GM08714 (cell line): ENCODE data around the gene MMP20.
"Not testable (repeated sequence)": the region's sequence is repeated elsewhere in the genome, so short reads cannot be mapped to it uniquely, and the experiment has no call there.

ENCODE experiments used
- H3K4me3 ChIP-seq: fragments of 200-500 bp; sonication (Bioruptor generic); 2 replicates; pipeline ENCODE4 v1.5.1; 2014; ENCODE audit warnings: mild to moderate bottlenecking, low read length, inconsistent platforms
- ZNF274 ChIP-seq: IDR thresholded peaks from 2 replicates; pipeline ENCODE4 v1.6.1; 2012; ENCODE audit warnings: mild to moderate bottlenecking, low read depth, low read length

The MMP20 gene

DNA sequence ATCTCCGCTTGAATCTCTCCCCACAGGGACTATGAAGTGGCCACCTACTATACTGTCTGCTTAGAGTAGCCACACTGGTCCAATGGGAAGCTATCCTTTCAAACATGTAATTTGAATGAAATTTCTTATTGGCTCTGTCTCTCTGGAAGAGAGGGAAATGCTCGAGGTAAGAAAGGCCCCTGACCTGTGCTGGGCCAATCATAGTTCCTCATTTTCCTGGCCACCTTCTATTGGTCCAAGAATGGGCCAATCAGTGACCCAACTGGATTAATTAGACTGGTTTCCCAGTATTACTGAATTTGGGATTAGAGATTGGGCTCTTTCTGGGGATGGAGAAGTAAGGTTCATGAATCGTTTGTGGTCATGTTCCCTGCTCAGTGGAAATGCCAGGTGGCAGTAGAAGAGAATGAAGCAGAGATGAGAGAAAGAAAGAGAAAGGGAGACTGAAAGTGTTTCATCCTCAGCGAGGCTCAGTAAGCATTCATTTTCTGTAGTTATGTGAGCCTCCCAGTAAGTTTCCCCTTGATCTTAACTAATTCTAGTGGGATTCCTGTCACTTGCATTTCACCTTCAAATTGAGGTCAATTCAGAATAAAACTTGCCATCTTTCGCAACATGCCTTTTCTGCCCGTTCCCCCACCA is 8.4 kb upstream of the MMP20 start:
- TF ChIP-seq ZNF274, result no peak
- no peak overlapping the region for H3K4me3 ChIP-seq

DNA sequence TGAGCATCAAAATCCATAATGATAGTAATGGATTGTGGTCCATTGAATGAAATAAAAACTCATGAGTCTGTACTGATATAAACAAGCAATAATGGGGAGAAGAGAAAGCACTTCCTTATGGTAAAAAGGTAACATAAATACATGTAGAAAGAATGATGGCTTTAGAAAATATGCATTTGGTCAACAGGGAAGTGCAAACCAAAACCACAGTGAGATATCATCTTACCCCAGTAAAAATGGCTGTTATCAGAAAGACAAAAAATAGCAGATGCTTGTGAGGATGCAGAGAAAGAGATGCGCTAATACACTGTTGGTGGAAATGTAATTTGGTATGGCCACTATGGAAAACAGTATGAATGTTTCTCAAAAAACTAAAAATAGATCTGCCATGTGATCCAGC is 6.9 kb upstream of the MMP20 start:
- no peak for TF ChIP-seq ZNF274
- H3K4me3 ChIP-seq, result no peak overlapping the region

DNA sequence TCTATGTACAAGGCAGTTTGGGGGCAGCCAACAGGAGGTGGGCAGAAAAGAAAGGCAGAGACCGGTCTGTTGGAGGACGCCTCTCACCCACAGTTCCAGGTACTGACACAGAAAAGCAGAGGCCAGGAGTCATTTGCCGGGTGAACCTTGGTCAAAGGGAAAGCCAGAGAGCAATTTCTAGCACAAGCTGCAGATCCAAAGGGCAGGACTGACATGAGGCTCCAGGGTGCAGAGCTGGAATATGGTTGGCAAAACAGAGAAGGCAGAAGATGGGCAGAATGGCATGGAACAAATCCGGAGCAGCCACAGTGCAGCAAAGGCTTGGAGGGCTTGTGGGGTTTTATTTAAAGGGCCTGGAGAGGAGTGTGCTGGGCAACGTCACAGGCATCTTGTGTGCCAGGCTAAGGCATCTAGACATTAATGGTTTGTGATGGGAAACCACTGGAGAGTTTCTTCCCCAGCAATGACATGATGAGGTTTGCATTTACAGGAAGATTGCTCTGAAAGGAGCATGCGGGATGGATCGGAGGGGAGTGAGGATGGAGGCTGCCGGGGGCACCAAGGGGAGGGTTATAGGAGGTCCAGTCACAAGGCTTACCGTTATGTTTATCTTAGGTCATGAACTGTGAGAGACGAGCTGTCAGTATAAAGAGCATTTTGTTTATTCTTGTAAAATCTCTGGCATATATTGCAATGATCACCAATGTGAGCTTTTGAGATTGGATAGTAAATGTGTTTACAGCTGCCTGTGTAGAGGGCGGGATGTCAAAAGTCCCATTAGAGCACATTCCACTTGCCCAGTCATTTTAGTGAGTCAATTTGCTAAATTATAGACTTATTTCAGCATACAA is 5.7 kb upstream of the MMP20 start:
- no peak for TF ChIP-seq ZNF274
- H3K4me3 ChIP-seq, result no peak overlapping the region

DNA sequence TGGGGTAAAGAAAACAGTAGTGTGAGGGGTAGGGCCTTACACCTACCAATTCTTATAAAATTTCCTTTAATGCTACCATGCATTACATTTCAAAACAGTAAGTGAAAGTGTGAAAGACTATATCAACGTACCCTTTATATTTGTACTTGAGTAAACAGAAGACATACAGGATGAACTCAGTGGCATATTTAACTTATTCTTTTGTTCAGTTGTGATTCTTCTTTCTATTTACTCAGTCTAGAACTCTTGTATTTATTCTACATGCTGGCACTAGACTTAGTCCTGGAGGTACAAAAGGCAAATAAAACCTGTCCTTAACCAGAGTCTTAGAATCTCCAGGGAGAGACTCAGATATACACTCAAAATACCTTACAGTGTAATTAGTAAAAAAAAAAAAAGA is 4.8 kb upstream of the MMP20 start:
- not testable (repeated sequence) for H3K4me3 ChIP-seq

DNA sequence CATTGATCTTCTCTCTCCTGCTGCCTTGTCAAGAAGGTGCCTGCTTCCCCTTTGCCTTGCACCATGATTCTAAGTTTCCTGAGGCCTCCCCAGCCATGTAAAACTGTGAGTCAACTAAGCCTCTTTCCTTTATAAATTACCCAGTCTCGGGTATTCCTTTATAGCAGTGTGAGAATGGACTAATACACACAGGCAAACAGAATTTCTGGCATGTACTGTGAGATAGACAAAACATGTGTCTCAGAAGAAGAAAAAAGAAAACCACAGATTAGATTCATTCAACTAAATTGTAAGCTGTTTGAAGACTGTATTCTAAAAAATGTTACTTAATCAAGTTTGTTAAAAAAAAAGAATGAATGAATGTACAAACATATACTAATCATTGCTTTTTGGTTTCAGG is 1.5 kb upstream of the MMP20 start:
- H3K4me3 ChIP-seq, result no peak overlapping the region
- no peak for TF ChIP-seq ZNF274

DNA sequence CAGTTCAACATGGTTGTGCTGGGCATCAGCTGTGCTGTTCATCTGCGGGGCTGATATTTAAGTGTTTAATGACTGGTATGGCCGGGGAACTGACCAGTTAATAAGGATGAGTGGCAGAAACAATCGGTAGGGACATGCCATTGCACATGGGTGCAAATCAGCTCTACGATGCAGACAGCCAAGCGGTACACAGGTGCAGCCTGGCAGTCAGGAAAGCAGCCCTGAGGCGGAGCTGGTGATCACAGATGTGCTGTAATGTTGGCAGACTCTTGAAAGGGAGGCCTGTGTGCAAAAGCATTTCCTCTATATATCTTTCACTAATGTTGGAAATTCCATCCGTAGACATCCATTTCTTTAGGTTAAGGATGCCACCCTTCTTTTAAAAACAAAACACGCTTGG is 1.1 kb downstream of the MMP20 start:
- H3K4me3 ChIP-seq, result no peak overlapping the region
- no peak for TF ChIP-seq ZNF274

DNA sequence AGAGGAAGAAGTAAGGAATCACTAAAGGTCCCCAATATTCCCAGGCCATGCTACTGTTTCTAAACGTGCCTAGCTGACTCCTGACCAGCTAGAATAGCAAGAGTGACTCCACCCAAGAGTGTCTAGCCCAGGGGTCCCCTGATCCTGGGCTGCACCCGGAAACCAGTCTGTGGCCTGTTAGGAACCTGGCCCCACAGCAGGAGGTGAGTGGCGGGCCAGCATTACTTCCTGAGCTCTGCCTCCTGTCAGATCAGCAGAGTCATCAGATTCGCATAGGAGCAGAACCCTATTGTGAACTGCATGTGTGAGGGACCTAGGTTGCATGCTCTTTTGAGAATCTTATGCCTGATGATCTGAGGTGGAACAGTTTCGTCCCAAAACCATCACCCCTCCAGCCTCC is 2.0 kb downstream of the MMP20 start:
- no peak overlapping the region for H3K4me3 ChIP-seq
- no peak for TF ChIP-seq ZNF274

DNA sequence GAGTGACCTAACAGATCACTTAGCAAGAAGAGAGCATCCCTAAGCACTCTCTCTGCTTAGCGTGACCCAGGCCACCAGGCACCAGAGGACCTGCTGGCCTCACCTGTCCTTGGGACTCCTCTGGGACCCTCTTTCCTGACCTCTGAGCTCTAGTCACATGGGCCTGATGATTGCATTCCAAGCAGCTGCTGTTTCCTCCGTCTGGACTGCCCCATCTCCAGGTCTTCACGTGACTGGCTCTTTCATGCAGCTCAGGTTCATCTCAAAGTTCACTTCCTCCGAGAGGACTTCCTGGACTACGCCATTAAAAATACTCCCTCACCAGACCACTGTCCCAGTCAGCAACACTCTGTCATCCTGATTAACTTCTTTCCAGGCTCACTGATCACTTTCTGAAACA is 2.9 kb downstream of the MMP20 start:
- no peak for TF ChIP-seq ZNF274
- no peak overlapping the region for H3K4me3 ChIP-seq

DNA sequence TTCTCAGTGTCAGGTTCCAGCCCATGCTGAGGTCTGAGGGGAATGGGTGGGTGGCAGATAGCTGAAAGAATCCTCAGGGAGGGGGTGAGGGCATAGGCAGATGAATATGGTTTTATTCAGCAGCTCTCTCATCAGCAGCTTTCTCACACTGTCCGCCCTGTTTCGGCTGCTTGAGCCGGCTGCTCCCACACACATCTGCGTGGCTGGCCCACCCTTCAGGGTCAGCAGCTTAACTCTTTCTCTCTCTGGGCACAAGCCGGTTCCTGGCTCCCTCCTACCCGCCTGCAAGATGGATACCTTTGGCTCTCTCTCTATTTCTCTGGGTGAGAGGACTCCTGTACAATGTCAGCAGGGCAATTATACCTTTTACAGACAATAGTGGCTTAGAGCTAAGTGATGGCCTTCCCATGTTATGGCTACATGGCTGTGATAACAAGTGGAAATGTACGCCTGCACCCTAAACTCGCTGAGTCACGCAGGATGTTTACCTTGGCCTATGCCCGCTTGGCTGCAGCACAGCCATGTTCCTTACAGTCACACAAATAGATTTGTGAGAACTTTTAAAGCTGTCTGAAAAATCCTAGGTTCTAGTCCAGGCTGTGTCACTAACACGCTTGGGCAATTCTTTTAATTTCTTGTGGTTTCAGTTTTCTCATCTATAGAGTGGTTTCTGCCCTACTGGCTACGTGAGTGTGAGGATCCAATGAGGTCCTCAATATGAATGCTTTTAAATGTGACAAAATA is 4.1 kb downstream of the MMP20 start:
- no peak overlapping the region for H3K4me3 ChIP-seq
- TF ChIP-seq ZNF274, result no peak

DNA sequence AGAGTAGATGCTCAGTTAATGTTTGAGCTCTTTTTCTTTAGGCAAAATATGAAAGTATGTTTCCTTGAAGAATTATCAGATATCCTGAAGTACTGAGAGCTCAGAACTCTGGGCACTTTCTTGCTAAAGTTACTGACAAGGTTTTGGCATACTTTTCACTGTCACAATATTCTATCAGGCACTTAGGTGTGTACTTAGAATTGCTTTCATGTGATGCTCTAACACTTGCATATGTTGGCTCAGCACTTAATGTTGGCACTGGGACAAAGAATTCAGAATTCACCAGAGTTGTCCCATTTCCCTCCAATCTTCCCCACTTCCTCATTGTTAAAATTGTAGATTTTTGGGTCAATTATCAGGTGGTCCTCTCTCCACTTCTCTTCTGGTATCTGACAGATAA is 5.0 kb downstream of the MMP20 start:
- no peak overlapping the region for H3K4me3 ChIP-seq
- TF ChIP-seq ZNF274, result no peak

DNA sequence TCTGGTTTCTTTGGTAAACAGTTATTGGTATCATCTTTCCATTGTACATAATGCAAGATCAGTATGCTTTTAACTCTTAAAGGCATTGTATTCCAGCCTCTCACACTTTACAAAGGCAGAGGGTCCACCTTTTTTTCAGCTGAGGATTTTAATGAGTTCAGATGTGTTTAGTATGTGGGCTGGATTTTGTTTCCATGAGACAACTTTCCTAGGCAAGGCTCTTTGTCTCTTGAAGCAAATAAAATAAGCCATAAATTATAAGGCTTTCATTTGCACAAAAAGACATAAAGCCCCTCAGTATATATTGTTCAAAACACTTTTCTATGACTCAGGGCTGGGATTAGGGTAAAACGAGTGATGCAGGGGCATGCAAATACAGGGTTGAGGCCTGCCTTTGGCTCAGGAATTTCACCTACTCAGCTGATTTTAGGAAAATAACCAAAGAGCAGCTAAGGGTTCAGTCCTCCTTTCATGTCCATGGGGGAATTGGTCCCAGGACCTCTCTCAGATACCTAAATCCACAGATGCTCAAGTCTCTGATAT is 7.6 kb downstream of the MMP20 start:
- no peak overlapping the region for H3K4me3 ChIP-seq
- no peak for TF ChIP-seq ZNF274

DNA sequence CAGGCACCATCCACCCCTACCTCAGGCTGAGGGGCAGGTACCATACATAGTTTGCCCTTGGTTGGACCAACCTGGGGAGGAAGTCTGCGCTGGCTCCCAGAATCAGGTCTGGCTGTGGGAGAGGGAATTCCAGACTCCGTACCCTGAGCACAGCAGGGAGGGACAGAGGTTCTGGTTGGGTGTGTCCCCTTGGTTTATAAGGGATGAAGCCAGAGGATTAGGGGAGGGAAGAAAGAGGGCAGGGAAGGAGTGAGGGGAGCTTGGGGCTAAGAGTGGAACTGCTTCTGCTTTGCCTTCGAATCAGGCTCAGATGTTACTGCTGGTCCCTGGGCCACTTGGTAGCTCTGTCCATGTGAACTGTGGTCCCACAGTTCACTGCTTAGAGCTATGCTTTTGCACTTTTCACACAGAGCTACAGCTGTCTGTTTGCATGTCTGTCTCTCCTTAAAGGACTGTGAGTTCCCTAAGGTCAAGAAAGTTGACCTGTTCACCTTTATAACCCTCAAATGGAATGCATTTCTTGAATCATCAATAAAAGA is 9.2 kb downstream of the MMP20 start:
- no peak overlapping the region for H3K4me3 ChIP-seq
- TF ChIP-seq ZNF274, result no peak

DNA sequence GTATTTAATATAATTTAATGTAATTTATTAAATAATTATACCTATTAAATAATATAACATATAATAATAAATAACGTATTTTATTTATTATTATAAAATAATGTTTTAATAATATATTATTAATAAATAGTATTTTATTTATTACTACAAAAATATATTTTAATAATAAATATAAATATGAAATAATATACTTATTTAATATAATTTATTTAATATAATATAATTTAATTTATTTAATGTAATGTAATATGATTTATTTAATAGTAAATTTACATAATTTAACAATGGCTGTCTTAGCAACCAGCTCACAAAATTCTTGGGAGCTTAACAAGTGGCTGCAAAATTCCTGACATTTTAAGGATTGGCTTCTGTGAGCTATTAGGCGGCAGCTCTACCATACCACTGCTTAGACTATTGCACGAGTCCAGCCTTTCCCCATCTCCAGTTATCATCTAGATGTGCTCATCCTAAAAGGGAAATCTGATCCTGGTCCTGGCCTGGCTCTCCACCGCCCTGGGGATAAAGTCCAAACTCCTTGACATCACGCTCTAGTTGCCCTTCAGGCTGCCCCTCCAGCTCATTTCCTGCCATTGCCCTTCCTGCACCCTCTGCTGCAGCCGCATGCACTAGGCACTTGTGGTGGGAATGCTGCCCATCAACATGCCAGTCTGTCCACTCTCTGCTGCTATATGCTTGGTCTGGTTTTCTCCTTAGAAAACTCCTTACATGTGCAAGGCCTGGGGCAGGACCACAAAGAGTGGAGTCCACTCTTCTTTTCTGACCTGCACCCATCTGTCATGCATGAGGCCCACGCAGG is 9.8 kb downstream of the MMP20 start:
- no peak overlapping the region for H3K4me3 ChIP-seq
- no peak for TF ChIP-seq ZNF274

DNA sequence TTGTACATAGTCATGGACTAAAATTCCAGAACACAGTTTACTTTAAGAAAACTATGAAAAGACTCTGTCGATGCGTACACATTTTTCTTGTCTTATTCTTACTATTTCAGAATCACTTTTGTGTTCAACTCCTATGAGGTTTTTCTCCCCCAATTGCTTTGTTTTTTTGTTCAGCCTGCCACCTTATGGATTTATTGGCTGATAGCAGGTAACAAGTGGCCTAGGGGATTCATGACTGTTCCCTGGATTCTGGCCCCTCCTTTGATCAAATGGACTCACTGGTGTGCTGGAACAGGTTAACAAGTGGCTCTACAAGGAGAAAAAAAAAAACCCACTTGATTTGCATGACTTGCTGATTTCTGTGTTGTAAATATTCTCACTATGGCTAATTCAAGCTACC is 10.6 kb downstream of the MMP20 start:
- no peak overlapping the region for H3K4me3 ChIP-seq
- no peak for TF ChIP-seq ZNF274

DNA sequence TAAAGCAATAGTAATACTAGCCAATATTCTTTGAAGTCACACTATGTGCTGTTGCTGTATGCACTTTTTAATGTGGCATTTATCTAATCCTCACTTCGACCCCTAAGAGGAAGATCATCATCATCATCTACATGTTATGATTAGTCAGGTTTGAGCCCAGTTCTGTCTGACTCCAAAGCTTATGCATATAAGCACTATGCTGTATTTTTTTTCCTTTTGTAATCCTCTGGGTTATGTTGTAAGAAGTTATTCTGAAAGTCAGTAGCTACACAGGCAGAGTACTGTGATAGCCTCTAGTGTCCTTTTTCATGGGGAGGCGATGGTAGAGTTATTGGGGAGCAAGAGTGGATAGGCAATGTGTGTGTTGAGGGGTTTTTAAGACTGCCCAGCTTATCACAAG is 11.1 kb downstream of the MMP20 start:
- H3K4me3 ChIP-seq, result no peak overlapping the region
- no peak for TF ChIP-seq ZNF274
